NCI-H146 treated with DMSO at 0.1 percent for 48 hours (cell line): ENCODE results near the gene ZNF468.
A peak's percentile ranks its signal among the peaks of the same experiment; 100 is the strongest.
"Not testable (repeated sequence)": the region's sequence is repeated elsewhere in the genome, so short reads cannot be mapped to it uniquely, and the experiment has no call there.

ENCODE experiments used
- DNase-seq: peaks from one replicate; lab custom pipeline; 2025; ENCODE audit not compliant: unreplicated experiment; lab: John Stamatoyannopoulos, UW

The ZNF468 gene

DNA sequence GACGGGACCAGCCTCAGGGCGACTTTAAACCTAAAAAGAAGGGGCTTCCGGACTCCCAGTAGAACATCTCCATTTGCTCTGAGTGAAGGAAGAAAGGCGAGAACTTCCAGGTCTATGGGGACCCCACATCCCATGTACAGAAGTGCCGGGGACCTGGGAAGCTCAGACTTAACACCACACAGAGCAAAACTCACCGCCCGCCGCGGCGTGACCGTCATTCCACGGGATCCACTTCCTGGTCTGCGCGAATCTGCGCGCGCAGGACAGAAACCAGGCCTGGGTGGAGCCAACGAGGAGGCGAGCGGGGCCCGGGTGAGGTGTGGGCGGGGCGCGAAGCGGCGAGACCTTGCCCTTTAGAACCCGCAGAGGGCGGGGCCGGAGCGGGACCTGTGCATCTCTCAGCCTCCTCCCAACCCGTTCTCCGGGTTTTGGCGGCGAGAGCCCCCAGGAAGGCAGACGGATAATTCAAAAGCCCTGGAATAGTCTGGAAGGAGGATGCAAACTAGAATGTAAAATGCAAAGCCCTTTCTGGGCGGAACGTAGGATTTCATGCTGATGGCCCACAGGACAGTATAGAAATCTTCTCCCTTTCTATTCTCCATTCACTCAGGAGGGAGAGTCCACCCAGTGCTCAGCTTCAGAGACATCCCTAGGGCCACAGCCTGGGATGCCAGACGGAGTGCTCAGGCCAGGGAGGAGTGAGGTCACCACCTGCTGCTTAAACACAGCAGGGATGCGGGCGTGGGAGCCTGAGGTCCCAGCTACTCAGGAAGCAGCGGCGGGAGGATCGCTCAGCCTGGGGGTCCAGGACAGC is at the start of gene ZNF468:
Gene ZNF468 (minus strand): TSS at position 242 of the 814 bp plus-strand sequence. CDS start 3,347 bp downstream, outside the sequence.
- peak; percentile 60 for DNase-seq

DNA sequence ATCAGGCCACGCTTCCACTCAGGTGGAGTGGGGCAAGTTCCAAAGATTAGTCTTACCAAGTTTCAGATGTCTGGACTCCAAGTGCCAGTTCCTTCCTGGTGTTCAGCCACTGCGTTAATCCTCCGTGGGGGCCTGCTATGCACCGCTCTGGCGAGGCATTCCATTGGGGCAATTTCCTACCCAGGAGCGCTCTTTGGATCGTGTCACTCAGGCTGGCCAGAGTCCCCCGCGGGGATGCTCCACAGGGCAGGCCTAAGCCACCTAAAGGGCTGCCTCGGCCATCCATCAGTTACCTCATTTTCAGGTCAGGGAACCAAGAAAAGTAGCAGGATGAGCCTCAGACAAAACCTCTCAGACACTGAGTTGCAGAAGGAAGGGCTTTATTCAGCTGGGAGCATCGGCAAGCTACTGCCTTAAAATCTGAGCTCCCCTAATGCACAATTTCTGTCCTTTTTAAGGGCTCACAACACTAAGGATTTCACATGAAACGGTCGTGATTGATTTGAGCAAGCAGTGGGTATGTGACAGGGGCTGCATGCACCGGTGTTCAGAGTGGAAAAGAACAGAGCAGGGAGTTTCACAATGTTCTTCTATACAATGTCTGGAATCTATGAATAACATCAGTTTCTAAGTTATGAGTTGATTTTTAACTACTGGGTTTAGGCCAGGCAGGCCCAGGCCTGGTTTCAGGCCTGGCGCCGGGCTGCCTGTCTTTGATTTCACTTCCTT is 46.8 kb upstream of the ZNF468 start:
- DNase-seq: not testable (repeated sequence)

GRCh38 chr19:52901842-52902241 is 44.4 kb upstream of the ZNF468 start:
- no peak for DNase-seq

DNA sequence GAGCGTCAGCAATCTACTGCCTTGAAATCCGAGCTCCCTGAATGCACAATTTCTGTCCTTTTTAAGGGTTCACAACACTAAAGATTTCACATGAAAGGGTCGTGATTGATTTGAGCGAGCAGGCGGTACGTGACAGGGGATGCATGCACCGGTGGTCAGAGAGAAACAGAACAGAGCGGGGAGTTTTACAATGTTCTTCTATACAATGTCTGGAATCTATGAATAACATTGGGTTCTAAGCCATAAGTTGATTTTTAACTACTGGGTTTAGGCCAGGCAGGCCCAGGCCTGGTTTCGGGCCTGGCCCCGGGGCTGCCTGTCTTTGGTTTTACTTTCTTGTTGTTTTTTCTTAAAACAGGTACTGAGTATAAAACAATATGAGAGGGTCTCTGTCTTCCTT is 41.2 kb upstream of the ZNF468 start:
- DNase-seq: not testable (repeated sequence)

GRCh38 chr19:52898101-52898500 is 40.7 kb upstream of the ZNF468 start:
- no peak for DNase-seq

DNA sequence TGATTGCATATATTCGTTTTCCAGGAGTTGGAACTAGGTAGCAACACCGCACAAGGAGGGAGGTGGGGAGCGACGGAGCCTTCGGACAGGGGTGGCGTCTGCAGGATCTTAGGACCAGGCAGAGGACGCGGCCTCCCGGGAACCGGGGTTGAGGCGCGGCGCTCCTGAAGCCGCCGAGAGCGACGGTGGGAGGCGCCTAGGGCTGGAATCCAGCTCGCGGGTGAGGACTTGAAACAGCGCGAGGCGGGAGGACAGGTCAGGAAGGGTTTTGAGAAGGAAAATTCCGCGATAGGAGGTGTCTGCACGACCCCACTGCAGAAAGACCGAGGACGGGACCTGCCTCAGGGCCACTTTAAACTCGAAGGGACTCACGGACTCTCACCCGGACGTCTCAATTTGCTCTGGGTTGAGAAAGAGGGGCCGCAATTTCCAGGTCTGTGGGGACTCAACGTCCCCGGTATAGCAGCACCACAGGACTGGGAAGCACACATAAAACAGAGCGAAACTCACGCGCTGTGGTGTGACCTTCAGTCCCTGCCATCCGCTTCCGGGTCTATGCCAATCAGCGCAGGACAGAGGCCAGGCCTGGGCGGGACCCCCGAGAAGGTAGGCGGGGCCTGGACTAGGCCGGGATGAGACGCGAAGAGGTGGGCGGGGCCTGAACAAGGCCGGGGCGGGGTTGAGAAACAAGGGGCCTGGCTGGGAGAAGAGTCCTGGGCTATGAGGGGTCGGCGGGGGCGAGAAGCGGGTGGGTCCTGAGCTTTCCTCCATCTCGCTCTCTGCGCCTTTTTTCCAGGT is 39.9 kb upstream of the ZNF468 start, which contains the start of gene ZNF320:
Gene ZNF320 (minus strand): TSS at position 498 of the 798 bp plus-strand sequence. CDS start 7,380 bp downstream, outside the sequence.
- DNase-seq: peak; percentile 94

DNA sequence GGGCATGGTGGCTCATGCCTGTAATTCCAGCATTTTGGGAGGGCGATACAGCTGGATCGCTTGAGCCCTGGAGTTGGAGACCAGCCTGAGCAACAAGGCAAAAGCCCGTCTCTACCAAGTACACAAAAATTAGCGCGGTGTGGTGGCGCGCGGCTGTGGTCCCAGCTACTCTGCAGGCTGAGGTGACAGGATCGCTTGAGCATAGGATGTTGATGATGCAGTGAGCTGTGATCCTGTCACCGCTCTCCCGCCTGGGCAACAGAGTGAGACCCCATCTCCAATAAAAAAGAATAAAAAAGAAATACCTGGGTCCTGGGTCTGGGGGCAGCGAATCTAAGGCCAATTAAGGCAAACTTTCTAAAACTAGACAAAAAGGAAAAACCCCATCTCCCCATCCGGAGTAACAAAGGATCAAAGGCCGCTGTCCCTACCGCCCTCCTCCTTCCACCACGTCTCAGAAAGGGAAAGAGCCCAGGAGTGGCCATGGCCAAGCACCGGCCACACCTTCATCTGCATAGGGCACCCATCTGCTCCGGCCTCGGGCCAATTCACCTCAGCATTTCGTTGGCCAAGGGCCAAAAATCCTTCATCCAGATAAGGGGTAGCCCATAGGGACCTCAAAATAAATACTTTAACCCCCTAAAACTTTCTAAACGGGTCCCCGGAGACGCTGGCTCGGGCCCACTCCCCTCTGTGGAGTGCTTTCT is 39.2 kb upstream of the ZNF468 start:
- peak; percentile 45 for DNase-seq

GRCh38 chr19:52891336-52891735 is 33.9 kb upstream of the ZNF468 start:
- DNase-seq: no peak

DNA sequence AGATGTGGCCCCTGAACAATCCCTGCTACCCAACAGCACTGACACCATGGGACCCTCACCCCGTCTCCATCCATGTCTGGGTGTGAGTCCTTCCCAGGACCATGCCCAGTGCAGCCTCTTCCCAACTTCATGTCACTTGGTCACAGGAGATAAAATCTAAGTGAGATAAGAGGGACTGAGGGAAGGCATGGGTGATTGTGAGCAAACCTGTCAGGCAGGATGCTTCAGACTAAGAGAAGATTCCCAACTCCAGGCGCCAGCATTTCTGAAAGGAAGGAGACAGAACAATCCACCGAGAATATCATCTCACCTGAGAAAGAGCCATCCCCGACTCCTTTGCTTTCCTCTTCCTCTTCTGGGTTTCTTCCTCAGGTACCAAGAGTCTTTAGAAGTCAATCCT is 32.5 kb upstream of the ZNF468 start:
- DNase-seq: no peak

DNA sequence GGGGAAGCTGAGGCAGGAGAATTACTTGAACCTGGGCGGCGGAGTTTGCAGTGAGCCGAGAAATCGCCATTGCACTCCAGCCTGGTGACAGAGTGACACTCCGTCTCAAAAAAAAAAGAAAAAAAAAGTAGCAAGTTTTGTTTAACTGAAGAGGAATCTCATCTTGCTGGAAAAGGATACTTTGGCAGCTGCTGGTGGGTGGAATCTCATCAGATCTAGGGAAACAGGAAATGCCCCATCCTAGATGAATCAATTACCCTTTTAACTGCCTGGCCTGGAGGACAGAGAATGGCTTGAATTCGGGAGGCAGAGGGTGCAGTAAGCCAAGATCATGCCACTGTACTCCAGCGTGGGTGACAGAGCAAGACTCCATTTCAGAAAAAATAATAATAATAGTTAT is 31.7 kb upstream of the ZNF468 start:
- no peak for DNase-seq

GRCh38 chr19:52880895-52881389 is 23.5 kb upstream of the ZNF468 start:
- no peak for DNase-seq

GRCh38 chr19:52872996-52873395 is 15.6 kb upstream of the ZNF468 start:
- DNase-seq: not testable (repeated sequence)

DNA sequence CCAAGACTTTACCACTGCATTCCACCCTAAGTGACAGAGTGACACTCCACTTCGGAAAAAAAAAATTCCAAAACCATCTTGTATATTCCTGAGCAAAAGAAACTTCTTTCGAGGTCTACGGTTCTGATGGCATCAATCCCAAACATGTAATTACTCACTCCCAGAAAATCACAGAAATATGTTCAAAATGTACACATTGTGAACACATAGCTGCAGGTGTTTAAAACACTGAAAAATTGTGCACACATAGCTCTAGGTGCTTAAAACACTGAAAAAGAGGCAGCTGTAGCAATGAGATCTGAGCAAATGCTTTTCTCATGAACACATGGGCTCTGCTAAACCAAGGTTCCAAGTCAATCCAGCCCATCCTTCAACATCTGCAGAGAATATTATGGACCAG is 14.0 kb upstream of the ZNF468 start:
- DNase-seq: no peak

- not testable (repeated sequence) for DNase-seq
Measured at GRCh38 chr19:52868031-52868430, 10.6 kb upstream of the ZNF468 start.

GRCh38 chr19:52856540-52857377 is 660 bp downstream of the ZNF468 start:
- DNase-seq: not testable (repeated sequence)

GRCh38 chr19:52847352-52847751 is 10.1 kb downstream of the ZNF468 start:
- not testable (repeated sequence) for DNase-seq

- DNase-seq: not testable (repeated sequence)
Measured at GRCh38 chr19:52840825-52841465, 16.5 kb downstream of the ZNF468 start.

GRCh38 chr19:52834289-52834688 is 23.1 kb downstream of the ZNF468 start:
- not testable (repeated sequence) for DNase-seq

DNA sequence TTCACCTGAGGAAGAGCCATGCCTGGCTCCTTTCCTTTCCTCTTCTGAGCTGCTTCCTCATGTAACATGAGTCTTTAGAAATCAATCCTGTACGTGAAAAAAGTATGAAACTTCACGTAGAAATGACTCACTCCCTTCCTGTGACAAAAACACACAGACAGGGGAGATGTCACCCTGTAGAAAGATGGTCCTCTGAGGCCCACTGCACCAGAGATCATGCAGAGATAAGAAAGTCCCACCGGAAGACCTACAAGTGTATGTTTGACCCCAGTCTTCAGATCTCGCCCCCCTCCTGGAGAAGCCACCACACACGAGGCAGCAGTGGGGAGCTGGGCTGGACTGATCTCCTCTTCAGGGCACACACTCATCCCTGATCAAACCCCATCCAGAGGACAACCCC is 23.9 kb downstream of the ZNF468 start:
- not testable (repeated sequence) for DNase-seq
